NT2/D1 (cell line): Measurements from ENCODE around the gene CNN3.

Experiments used
- SUZ12 ChIP-seq: IDR thresholded peaks from 2 replicates; pipeline ENCODE4 v1.6.1; 2011; ENCODE audit not compliant: insufficient read length, insufficient read depth; ENCODE audit errors: extremely low read depth
- ZNF274 ChIP-seq: IDR thresholded peaks from 2 replicates; pipeline ENCODE4 v1.6.1; 2011; ENCODE audit warnings: mild to moderate bottlenecking, low read depth, low read length

GRCh38 chr1:94905207-94905606 lies 21.7 kb downstream of the CNN3 start:
- no peak for TF ChIP-seq ZNF274
- no peak for TF ChIP-seq SUZ12
